Measurements from ENCODE around the gene SP2.

The SP2 gene

DNA sequence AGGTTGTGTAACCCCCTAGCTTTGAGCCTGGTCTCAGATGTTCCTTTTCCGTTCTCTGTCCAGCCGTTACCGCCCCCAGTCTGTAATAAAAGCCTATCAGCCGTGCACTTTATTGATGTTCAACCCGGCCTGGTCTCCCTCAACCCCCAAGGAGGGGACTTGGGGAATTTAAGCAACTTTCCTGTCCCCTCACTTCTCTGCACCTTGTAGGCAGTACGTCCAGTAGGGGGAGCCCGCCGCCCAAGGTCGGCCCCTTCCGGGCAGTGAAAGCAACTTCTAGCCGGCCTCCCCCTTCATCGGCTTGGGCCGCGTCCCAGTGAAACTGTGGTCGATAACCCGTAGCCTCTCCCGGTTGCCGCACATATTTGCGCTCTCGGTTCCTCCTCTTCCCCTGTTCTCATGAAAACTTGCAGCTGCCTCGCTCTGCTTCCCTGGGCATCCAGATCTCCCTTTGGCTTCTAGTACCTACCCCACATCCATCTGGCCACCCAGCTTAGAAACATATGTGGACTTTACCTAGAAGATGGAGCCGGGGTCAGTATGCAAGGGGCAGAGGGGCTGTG, 53.2 kb downstream of the SP2 start:
- DNase-seq (ENCODE audit: low read depth), result peak; percentile 61

DNA sequence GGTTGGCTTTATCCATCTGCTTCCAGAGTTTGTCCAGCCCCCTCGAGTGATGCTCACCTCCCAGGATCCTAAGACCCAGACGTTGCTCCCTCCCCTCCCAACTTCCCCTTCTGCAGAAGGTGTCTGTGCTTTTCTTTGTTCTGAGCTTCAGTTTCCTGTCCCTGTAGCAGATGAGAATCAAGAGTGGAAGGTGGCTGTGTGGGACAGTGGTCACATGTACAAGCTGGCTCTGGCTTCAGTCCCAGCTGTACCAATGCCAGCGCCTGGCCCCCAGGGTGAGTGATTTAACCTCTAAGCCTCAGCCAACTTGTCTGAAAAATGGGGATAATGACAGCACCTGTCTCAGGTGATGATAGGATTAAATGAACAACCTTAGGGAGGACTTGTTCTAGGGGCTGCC, 53.9 kb downstream of the SP2 start:
- DNase-seq (ENCODE audit: low read depth), result no peak

DNA sequence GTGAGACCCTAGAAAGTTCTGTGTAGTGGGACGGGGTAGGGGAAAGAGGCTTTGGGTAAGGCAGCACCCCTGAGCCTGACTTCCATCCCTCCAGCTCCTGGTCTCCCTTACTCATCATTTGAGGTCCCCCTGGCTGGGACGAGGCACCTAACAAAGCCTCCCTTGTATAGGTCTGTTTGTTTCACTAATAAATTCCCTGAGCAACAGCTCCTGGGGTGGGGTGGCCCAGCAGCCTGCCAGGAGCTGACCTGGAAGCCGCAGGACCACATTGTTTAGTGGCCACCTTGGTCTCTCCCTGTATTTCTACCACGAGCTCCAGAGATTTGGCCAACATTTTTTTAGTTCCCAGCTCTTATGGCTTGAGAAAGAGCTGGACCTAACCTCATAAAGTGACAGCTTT, 54.4 kb downstream of the SP2 start:
- no peak for DNase-seq (ENCODE audit: low read depth)

DNA sequence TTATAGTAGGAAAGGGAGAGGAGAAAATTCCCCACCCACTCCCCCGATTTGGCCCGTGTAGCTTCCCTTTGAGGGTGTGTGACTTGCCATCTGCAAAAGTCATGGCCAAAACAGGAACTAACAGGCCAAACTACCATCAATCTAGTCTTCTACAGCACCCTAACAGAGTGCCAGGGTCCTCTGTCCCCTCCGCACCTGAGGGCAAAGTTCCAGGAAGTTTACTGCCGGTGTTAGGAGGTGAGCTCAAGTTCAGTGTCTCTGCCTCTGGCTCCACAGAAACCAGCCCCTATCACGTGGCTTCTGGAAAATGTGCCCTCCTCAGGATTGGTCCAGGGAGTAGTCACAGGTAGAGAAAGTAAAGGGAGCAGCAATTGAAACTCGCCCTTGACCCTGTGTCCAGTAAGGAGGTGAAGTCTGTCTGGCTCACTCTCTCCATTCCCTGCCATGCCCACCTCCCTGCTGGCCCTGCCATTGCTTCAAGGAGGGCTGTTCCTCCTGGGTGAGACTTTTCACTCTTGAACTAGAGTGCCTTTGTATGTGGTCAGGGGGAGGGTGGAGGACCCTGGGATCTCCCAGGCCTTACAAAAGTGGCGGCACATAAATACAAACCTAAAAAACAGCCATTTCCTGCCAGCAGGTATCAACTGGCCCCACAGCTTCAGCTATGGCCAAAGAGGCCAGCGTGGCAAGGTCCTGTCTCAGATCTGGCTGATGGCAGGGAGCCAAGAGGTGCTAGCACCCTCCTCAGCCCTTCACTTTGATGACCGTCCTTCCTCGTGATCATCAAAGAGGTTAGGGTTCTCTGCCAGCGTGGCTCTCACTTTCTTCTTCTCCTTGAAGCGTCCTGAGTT, 56.4 kb downstream of the SP2 start:
- no peak for DNase-seq (ENCODE audit: low read depth)

DNA sequence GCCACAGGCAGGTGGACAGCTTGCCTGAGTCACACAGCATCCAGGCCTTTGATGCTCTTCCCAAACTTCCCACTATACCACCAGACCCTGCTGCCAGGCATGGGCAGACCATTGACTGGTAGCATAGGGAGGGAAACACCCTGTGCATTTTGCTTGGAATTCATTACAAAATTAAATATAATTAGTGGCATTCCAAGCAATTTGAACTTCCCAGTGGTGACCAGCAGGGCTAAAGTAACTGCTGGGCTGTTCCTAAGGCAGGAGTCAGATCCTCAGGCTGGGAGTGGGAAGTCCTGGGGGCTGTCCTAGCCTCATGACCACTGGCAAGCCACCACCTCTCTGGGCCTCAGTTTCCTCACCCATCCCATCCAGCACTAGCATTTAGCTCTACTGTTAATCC, 57.9 kb downstream of the SP2 start:
- no peak for DNase-seq (ENCODE audit: low read depth)

- no peak for DNase-seq (ENCODE audit: low read depth)
Observed at GRCh38 chr17:47955497-47956461, 59.7 kb downstream of the SP2 start.

- no peak for DNase-seq (ENCODE audit: low read depth)
Observed at GRCh38 chr17:47956791-47957590, 61.0 kb downstream of the SP2 start.

DNA sequence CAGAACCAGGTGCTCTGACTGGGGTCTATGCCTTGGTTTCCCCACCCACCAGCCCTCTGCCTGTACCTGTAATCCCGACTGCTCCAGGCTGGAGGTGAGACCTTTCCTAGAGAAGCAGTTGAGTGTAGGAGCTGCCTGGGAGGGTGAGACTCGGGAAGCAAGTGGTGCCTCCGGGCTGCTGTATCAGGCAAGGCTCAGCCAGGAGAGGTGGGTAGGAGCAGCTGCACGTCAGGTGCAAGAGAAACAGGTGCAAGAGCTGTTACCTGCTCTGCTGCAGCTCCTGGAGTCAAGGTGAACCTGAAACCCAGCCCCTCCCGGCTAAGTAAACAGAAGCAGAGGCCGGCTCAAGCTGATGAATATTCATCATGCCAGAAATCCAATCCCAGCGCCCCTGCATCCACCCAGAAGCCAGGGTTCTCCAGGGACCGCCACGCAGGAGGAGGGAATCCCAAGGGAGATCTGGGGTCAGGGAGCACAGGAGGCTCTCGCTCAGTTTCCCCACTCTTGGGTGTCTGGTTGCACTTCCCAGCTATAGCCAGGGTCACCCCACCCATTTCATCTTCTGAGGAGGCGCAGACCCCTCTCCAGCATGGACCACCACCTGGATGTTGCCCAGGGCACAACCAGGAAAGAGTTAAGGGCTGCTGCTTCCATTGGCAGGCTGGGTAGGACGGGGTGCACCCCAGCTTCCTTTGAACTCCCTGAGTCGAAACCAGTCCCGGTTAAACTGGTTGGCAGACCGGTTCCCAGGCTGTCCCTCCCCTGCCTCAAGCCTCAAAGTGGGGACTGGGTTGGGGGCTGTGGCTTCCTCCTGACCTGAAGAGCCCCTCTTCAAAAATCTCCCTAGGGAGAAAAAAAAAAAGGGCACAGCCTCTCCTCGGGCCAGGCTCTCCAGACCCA, 61.8 kb downstream of the SP2 start, which contains the start of gene PRR15L:
Gene PRR15L, minus strand, starts transcription at position 293 of the 900 bp plus-strand sequence. CDS start 4,649 bp downstream, outside the sequence.
- no peak for DNase-seq (ENCODE audit: low read depth)

DNA sequence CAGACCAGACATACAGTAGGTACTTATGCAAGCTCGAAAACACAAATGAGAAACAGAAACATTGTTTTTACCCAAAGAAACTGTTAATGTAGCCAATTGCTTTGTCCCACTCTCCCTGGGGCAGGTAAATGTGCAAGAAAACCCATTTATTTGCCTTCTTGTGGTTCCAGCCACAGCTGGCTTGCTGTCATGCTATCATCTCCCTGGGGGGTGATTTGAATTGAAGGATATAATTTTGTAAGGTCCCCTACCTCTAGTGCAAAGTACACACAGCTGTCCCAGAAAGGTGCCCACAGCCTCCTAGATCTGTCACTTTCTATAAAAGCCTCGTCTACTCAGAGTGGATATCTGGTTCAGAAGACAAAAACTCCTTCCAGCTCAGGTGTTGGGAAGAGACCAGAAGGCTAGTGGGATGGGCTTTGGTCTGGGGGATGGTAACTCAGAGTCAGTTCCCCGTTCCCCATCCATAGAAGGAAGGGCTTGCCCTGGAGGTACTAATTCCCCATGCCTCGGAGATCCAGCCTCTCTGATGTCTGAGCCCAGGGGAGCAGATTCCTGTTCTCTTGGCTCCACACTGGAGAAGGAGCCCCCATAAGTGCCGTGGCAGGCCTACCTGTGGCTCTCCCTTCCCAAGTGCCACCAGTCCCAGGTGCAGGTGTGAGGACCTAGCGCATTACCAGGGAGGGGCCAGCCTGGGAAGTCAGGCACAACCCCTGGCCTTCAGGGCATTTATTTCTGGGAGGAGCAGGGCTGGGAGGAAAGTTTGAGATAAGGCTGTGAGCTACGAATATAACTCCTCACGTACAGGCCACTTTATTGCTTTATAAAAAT, 64.0 kb downstream of the SP2 start:
- DNase-seq (ENCODE audit: low read depth), result no peak

- DNase-seq (ENCODE audit: low read depth), result no peak
Observed at GRCh38 chr17:47961406-47961805, 65.4 kb downstream of the SP2 start.

- no peak for DNase-seq (ENCODE audit: low read depth)
Observed at GRCh38 chr17:47962901-47963300, 66.9 kb downstream of the SP2 start.

GRCh38 chr17:47964856-47965255, 68.8 kb downstream of the SP2 start:
- DNase-seq (ENCODE audit: low read depth), result no peak

GRCh38 chr17:47966079-47966519, 70.1 kb downstream of the SP2 start:
- DNase-seq (ENCODE audit: low read depth), result no peak

- peak; percentile 26 for DNase-seq (ENCODE audit: low read depth)
Observed at GRCh38 chr17:47967607-47968252, 71.7 kb downstream of the SP2 start.

DNA sequence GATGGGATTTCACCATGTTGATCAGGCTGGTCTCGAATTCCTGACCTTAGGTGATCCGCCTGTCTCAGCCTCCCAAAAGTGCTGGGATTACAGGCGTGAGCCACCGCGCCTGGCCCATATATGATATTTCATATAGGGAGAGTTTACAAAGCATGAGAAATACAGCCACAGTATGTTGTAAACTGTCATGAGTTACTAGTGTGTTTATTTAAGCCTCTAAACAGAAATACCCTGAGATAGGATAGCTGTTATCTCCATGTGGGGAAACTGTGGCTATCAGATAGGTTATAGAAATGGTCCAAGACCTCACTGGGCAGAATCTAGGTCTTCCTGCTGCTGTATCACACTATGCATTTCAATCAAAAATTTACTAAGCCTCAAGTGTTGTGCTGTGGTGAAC, 72.8 kb downstream of the SP2 start:
- no peak for DNase-seq (ENCODE audit: low read depth)

DNA sequence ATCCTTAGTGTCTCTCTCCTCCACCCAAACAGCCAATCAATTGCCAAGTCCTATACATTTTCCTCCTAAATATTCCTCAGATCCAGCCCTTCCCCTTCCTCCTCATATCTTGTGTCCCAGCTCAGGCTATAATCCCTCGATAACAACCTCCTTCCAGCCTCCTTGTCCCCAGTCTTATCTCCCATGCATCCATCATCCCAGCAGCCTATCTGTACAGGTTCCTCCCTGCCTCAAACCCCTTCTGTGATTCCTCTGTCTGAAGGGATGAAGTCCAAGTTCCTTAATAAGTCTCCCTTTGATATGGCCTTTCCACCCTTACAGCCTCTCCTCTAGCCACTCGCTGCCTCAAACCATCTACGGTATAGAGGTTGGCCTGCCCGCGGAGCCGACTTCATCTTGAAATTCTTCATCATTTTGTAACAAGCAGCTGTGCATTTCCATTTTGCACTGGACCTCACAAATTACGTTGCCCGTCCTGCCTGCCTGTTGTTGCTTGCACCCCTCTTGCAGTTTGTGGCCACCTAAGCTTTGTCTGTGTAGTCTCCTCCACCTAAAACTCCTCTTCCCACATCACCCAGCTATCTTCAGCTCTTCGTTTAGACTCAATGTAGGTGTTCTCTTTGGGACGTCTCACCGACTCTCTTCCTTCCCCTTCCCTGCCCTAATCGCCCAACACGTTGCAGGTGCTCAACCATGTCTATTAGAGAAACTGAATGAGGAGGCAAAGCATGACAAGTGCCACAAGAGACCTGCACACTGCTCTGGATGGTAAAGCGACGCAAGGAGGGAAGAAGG, 74.1 kb downstream of the SP2 start:
- DNase-seq (ENCODE audit: low read depth), result no peak

DNA sequence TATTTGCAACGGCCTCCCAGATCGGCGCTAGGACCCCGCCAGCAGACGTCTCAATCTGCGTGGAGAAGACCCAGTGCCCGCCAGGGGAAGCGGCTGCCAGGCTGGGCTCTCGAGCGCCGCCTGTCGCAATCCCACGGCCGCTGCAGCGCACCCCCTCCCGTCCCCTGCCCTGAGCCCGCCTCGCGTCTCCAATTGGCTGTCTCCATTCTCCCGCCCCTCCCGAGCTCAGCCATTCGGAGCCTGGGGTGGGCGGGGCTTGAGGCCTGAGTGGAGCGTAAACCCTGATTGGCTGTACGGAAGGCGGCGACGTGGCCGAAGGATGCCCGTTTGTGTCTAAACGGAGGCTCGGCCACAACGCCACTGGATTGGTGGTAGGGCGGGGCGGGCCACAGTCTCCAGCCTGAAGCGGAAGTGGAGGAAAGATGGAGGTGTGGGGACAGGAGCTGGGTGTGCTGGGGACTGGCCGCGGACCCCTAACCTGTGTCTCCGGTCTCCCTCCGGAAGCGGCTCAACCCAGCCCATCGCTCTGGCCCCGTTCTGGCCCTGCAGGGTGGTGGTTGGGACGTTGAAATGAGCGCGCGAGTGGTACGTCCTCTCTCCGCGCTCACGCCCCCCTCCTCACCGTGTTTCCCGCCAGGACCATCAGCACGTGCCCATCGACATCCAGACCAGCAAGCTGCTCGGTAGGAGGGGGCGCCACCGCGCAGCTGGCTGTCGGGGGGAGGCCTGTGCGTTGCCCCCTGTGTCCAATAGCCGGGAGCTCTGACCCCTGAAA, 74.9 kb downstream of the SP2 start, which contains the start of gene CDK5RAP3:
Gene CDK5RAP3, plus strand, starts transcription at position 389 of the 775 bp plus-strand sequence. Its CDS starts 34 bp downstream, at position 423.
- peak; percentile 98 for DNase-seq (ENCODE audit: low read depth)
